ENCODE data around the gene DGCR6L.

GRCh38 chr22:20284471-20285086 is 35.3 kb downstream of the DGCR6L start:
- TF ChIP-seq, protein P1, sequence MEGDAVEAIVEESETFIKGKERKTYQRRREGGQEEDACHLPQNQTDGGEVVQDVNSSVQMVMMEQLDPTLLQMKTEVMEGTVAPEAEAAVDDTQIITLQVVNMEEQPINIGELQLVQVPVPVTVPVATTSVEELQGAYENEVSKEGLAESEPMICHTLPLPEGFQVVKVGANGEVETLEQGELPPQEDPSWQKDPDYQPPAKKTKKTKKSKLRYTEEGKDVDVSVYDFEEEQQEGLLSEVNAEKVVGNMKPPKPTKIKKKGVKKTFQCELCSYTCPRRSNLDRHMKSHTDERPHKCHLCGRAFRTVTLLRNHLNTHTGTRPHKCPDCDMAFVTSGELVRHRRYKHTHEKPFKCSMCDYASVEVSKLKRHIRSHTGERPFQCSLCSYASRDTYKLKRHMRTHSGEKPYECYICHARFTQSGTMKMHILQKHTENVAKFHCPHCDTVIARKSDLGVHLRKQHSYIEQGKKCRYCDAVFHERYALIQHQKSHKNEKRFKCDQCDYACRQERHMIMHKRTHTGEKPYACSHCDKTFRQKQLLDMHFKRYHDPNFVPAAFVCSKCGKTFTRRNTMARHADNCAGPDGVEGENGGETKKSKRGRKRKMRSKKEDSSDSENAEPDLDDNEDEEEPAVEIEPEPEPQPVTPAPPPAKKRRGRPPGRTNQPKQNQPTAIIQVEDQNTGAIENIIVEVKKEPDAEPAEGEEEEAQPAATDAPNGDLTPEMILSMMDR (IDR thresholded peaks at IDR 0.05; ENCODE audit: insufficient read depth, low read depth, low read length): no peak
- TF ChIP-seq EZH2 (IDR thresholded peaks at IDR 0.05; ENCODE audit: insufficient read depth, low read length): no peak

Data from astrocyte (in vitro differentiated cells and primary cell).